Tibial nerve (tissue), 4 donors: ENCODE measurements around the gene GPRIN2. TPM values are rescaled to one million over a fixed set of nuclear protein-coding genes. Genes with fewer than 3 reads are reported as not detected.
"Not testable (repeated sequence)": the region's sequence is repeated elsewhere in the genome, so short reads cannot be mapped to it uniquely, and the experiment has no call there.

ENCODE experiments used
- DNase-seq, 2 donors: peaks; one replicate each; pipeline ENCODE4 v3.0.0-alpha.2; 2019; ENCODE audit warnings: low spot score in 2 of 2
- H3K27ac ChIP-seq, 4 donors: fragments of 200-600 bp; sonication (generic) in 3 of 4; one replicate each; pipeline ENCODE4 v1.5.1; 2017 to 2019; ENCODE audit warnings: mild to moderate bottlenecking in 1 of 4
- H3K27me3 ChIP-seq, 2 donors: fragments of 200-600 bp; sonication (generic) in 1 of 2; one replicate each; pipeline versions ENCODE4 v1.5.1 to v1.6.0; 2017 to 2019
- H3K36me3 ChIP-seq, 3 donors: fragments of 200-600 bp; sonication (generic); one replicate each; pipeline ENCODE4 v1.5.1; 2018 to 2019
- H3K4me1 ChIP-seq, 4 donors: fragments of 200-600 bp; sonication (generic) in 3 of 4; one replicate each; pipeline ENCODE4 v1.5.1; 2017 to 2019
- H3K4me3 ChIP-seq, 4 donors: fragments of 200-600 bp; sonication (generic) in 3 of 4; one replicate each; pipeline ENCODE4 v1.5.1; 2017 to 2019; ENCODE audit warnings: mild to moderate bottlenecking in 1 of 4, moderate library complexity in 1 of 4
- H3K9me3 ChIP-seq, 4 donors: fragments of 200-600 bp; sonication (generic) in 3 of 4; one replicate each; pipeline ENCODE4 v1.5.1; 2017 to 2019
- CTCF ChIP-seq, 5 experiments: fragments of 200-600 bp in 3 of 5; fragments of 450-650 bp in 2 of 5; sonication (generic) in 3 of 5; IDR thresholded peaks; one replicate each; pipeline ENCODE4 v1.5.1; 2016 to 2019; ENCODE audit warnings: antibody characterized with exemption in 5 of 5, mild to moderate bottlenecking in 3 of 5, moderate library complexity in 2 of 5
- EP300 ChIP-seq, 2 donors: sonication (generic); formaldehyde crosslinking; IDR thresholded peaks; one replicate each; pipeline ENCODE4 v1.6.1; 2017; ENCODE audit warnings: antibody characterized with exemption in 2 of 2, mild to moderate bottlenecking in 1 of 2
- POLR2A ChIP-seq, 2 donors: fragments of 450-650 bp; IDR thresholded peaks; one replicate each; pipeline ENCODE4 v1.6.1; 2017; ENCODE audit warnings: antibody characterized with exemption in 2 of 2, mild to moderate bottlenecking in 2 of 2, moderate library complexity in 2 of 2
- WGBS, 2 donors: methylation state at CpG; one replicate each; pipeline ENCODE4 v1.1.5; 2018; 5-methylcytosine and 5-hydroxymethylcytosine counted together
- total RNA-seq, 4 donors: library from RNA; depleted of rRNA; stranded (reverse); fragments of >200 nt; gene quantifications; one replicate each; pipeline ENCODE4 v1.1.0, GENCODE V29; 2016

The GPRIN2 gene
- total RNA-seq: 1 to 10 TPM in 3 of 4 donors, under 1 TPM in 1; 0.98 to 2.8 (median 2.3) TPM

- Histone ChIP-seq H3K27me3 (peaks cover 0 to 69% of the 10 kb centered on the region in 2 donors), H3K4me1 (peaks cover 0 to 16% (median 8%) of the 10 kb centered on the region in 4 donors), H3K9me3 (no peaks in the 10 kb centered on the region), H3K36me3 (no peaks in the 10 kb centered on the region), H3K4me3 (peak within 1 kb of the TSS; percentile 24 to 50 (median 34)), H3K27ac (peak within 1 kb of the TSS in 1 of 4 donors; percentile 45)
- DNase-seq: peak; percentile 4 to 12
- 6 to 7% methylated on average over 51 to 65 of the region's 74 CpGs for WGBS, 2 donors
- TF ChIP-seq CTCF (IDR thresholded peaks at IDR 0.05) (no peak), EP300 (IDR thresholded peaks at IDR 0.05) (no peak), POLR2A (IDR thresholded peaks at IDR 0.05) (no peak)
These were observed at the start of gene GPRIN2 for GRCh38 chr10:46556515-46557318. TSS of gene GPRIN2 (minus strand) at chr10:46556658. CDS start at chr10:46550736, 5,922 bp downstream.

- 71 to 100% methylated on average over 1 of the region's 1 CpG for WGBS, 2 donors
- not testable (repeated sequence) for H3K4me1 ChIP-seq, H3K36me3 ChIP-seq, H3K27me3 ChIP-seq, H3K9me3 ChIP-seq, DNase-seq, H3K27ac ChIP-seq, H3K4me3 ChIP-seq
These were observed 44.1 kb upstream of the GPRIN2 start for GRCh38 chr10:46600516-46600915.

GRCh38 chr10:46597616-46598246, 41.3 kb upstream of the GPRIN2 start:
- H3K27me3 ChIP-seq, H3K4me1 ChIP-seq, H3K27ac ChIP-seq, H3K36me3 ChIP-seq, H3K9me3 ChIP-seq: not testable (repeated sequence)
- H3K4me3 ChIP-seq: peak overlapping the region; percentile 26 to 46 (median 37)
- DNase-seq: peak in 1 of 2 donors; percentile 24
- TF ChIP-seq CTCF (IDR thresholded peaks at IDR 0.05): peak in 2 of 5 experiments; percentile 12 to 21
- 0% methylated on average over 11 of the region's 44 CpGs for WGBS, 2 donors

GRCh38 chr10:46596570-46596969, 40.1 kb upstream of the GPRIN2 start:
- H3K27me3 ChIP-seq, H3K36me3 ChIP-seq, DNase-seq, H3K9me3 ChIP-seq, H3K4me1 ChIP-seq: not testable (repeated sequence)
- Histone ChIP-seq H3K4me3 (peak overlapping the region in 1 of 4 donors; percentile 10), H3K27ac (peak overlapping the region in 1 of 4 donors; percentile 54)
- 44 to 53% methylated on average over 2 of the region's 4 CpGs for WGBS, 2 donors

- WGBS, 2 donors: 13 to 18% methylated on average over 4 to 5 of the region's 6 CpGs
- not testable (repeated sequence) for H3K4me1 ChIP-seq, H3K36me3 ChIP-seq, H3K9me3 ChIP-seq, H3K27ac ChIP-seq, DNase-seq, H3K27me3 ChIP-seq, H3K4me3 ChIP-seq
These were observed 38.1 kb upstream of the GPRIN2 start for GRCh38 chr10:46594453-46595063.

- 95 to 96% methylated on average over 13 of the region's 13 CpGs for WGBS, 2 donors
- H3K27me3 ChIP-seq, H3K9me3 ChIP-seq, H3K4me1 ChIP-seq, H3K4me3 ChIP-seq, DNase-seq, H3K36me3 ChIP-seq, H3K27ac ChIP-seq: not testable (repeated sequence)
These were observed 36.8 kb upstream of the GPRIN2 start for GRCh38 chr10:46593307-46593706.

GRCh38 chr10:46591053-46591452, 34.6 kb upstream of the GPRIN2 start:
- not testable (repeated sequence) for H3K36me3 ChIP-seq, H3K4me3 ChIP-seq, H3K27me3 ChIP-seq, H3K27ac ChIP-seq, DNase-seq, H3K9me3 ChIP-seq, H3K4me1 ChIP-seq
- no CpG with 5 or more reads among the region's 8 CpGs for WGBS, 2 donors

GRCh38 chr10:46589589-46589988, 33.1 kb upstream of the GPRIN2 start:
- H3K9me3 ChIP-seq, DNase-seq, H3K4me3 ChIP-seq, H3K4me1 ChIP-seq, H3K36me3 ChIP-seq, H3K27ac ChIP-seq, H3K27me3 ChIP-seq: not testable (repeated sequence)
- WGBS, 2 donors: no CpG with 5 or more reads among the region's 3 CpGs

GRCh38 chr10:46588221-46588620, 31.8 kb upstream of the GPRIN2 start:
- not testable (repeated sequence) for H3K4me3 ChIP-seq, DNase-seq, H3K4me1 ChIP-seq, H3K27me3 ChIP-seq, H3K27ac ChIP-seq, H3K9me3 ChIP-seq, H3K36me3 ChIP-seq
- WGBS, 2 donors: no CpG with 5 or more reads among the region's 3 CpGs

GRCh38 chr10:46587546-46587945, 31.1 kb upstream of the GPRIN2 start:
- not testable (repeated sequence) for H3K36me3 ChIP-seq, H3K27me3 ChIP-seq, H3K4me3 ChIP-seq, H3K9me3 ChIP-seq, DNase-seq, H3K27ac ChIP-seq, H3K4me1 ChIP-seq
- no CpG with 5 or more reads among the region's 24 CpGs for WGBS, 2 donors

- no CpG with 5 or more reads among the region's 13 CpGs for WGBS, 2 donors
- H3K4me1 ChIP-seq, H3K9me3 ChIP-seq, DNase-seq, H3K36me3 ChIP-seq, H3K27me3 ChIP-seq, H3K4me3 ChIP-seq, H3K27ac ChIP-seq: not testable (repeated sequence)
These were observed 28.8 kb upstream of the GPRIN2 start for GRCh38 chr10:46585246-46585645.
